Activated T-cell treated with anti-CD3 and anti-CD28 coated beads for 48 hours (primary cell): ENCODE measurements around the gene ARID1A.

Experiments used
- DNase-seq: peaks from one replicate; pipeline ENCODE4 v3.0.0-alpha.2; 2020; ENCODE audit warnings: low read depth

ARID1A gene

GRCh38 chr1:26728645-26729044, 32.8 kb downstream of the ARID1A start:
- no peak for DNase-seq

GRCh38 chr1:26729633-26730032, 33.8 kb downstream of the ARID1A start:
- no peak for DNase-seq

GRCh38 chr1:26730695-26731094, 34.9 kb downstream of the ARID1A start:
- no peak for DNase-seq

- no peak for DNase-seq
These were observed 35.6 kb downstream of the ARID1A start for GRCh38 chr1:26731233-26731902.

DNA sequence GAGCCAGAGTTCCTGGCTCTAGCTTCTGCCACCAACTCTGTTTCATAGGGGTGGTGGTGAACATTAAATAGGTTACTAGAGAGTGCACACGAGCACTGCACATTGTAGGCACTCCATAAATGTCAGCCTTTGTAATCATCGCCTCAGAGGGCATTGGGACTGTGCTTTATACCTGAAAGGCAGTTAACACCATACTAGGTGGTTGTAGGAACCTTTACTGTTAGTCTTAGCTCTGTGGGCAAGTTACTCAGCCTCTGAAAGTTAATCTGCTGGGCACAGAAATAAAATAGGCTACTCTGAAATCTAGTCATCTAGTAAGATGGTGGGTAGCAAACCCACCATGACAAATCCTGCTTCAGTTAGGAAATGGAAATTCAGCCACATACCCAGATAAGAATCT, 37.6 kb downstream of the ARID1A start:
- DNase-seq = no peak

GRCh38 chr1:26733982-26734381, 38.2 kb downstream of the ARID1A start:
- no peak for DNase-seq

DNA sequence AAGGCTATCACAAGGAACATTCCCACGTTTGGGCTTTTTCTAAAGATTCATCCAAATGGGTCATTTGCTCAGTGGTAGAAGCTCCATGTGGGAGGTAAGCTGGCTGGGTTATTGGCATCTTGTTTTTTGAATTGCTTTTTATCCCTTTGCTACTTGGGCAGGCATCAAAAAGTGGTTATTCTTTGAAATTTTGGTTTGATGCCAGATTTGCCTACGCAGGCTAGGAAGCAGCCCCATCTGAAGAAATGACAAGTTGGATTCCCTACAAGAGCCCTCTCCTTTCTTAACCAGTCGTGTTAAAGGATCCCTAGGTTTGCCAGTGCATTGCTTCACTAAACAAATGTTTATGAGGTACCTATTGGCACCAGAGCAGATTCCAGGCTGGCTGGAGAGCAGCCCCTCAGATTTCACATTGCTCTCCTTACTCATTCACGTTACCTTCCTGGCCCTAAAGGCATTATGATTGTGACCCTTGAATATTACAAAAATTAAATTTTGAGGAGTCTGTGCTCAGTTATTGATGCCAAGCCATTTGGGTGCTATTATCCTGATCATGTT, 38.8 kb downstream of the ARID1A start:
- no peak for DNase-seq

DNA sequence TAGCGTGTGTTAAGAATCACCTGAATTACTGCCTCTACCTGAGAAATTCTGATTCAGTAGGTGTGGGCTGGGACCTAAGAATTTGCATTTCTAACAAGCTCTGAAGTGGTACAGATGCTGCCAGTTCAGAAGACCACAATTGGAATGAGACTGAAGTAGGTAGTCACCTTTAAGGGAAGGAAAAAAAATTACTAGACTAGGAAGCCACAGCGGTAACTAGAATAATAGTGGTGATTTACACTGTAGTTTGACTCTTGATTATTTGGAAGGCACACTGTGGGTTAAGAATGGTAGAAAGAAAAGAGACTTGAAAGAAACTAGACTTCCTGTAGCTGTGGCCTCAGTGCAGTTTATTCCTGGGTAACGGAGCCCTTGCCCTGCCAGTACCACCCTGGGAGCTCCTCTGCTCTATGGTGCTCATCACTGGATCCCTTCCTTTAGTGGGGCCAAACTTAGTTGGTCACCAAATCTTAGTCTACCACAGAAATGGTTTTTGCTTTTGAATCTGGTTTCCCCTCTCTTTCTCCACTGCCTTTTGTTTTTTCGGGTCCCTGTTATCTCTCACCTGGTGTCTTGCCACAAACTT, 43.6 kb downstream of the ARID1A start:
- DNase-seq = no peak

DNA sequence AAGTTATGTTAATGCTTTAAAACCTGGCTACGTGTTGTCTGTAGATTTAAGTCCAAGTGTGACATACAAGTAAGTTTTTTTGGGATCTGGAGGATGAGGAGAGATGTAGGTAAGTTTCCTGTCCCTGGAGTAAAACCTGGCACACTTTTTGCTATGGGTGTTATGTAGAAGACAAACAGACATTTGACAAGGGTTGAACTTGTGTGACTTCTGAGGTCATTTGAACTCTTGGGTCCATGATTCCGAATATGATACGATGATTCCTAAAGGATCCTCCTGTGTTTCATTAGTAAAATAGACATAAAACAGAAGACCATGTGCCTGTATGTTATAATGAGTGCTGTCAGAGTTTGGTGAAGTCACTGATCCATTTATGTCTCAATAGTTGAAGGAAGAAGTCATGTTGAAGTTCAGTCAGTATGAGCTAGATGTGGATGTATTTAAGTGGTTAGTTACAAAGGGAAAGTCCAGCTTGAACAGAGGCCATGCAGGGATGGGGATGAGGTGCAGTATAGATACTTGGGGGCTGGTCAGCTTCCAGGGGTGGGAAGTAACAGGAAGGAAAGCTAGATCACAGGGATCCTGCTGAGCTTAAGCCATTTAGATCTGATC, 44.3 kb downstream of the ARID1A start:
- DNase-seq = no peak

- DNase-seq = no peak
These were observed 45.1 kb downstream of the ARID1A start for GRCh38 chr1:26740952-26741351.

DNA sequence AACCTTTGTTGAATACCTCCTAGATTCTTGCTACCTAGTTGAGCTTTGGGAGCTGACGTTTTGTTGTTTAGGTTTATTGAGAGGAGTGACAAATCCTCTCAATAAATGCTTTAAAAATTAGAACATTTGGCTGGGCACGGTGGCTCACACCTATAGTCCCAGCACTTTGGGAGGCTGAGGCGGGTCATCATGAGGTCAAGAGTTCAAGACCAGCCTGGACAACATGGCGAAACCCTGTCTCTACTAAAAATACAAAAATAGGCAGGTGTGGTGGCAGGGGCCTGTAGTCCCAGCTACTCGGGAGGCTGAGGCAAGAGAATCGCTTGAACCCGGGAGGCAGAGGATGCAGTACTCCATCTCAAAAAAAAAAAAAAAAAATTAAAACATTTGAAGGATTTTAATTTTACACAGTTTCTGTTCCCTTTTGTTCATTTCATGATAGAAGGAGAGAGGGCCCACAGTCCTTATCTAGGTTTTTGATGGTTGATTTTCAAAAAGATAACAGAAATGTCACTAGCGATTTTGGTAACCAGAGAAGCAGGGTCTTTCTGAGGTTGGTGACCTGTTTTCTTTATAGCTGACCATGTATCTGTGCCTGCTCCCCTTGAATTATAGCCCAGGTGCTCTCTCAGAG, 47.7 kb downstream of the ARID1A start:
- DNase-seq = no peak

DNA sequence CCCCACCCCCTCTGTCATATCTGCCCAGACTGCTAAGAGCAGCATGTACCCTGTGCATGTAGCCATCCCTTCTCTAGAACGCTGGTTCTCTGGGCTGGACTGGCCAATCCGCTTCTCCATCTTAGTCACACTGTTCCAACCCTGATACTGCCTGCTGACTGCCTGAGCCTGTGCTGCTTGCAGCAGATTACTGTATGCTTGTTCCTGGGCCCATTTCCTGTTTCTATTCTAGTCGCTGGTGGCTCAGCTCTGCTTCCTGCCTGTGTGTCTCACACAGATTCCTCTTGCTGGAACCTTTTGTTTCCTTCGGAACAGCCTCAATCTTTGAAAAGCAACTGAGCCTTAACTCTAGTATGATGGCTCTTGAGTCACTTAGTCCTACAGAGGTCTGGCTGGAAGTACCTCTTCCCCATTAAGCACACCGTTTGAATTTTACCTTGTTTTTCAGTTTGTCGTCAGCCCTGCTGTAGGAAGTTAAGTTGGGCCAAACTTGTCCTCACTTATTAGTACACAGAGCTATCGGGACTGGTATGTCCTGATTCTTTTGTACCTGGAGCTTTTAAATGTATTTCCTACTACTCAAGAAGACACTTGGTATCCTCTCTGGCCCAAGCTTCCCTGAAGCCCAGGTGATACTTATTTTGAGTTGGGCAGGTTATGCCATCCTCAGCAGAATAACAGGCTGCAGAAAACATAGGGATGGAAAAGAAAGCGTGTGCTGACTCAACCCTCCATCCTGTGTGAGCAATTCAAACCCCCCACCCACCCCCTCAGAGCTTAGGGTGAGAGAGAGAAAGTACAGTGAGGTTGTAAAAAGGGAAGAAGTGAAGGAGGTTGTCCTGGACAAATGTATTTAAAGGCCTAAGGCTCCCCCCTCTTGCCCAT, 48.5 kb downstream of the ARID1A start:
- DNase-seq = peak; percentile 71

DNA sequence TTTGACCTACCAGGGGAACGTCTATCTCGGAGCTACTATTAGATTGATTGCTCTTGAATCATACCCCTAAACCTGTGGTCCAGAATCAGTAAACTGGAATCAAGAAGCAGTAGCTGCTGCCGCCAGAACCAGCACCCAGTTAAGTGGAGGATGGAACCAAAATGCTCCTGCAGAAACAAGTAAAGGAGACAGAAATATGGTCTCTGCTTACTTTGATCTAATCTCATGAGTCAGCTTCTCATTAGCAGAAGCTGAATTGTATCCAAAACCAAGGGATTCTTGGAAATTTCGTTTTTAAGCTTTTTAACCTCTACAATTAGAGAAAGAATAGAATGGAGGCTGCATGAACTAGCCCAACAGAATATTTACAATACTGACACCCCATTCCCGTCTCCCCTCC, 49.4 kb downstream of the ARID1A start:
- DNase-seq = no peak

DNA sequence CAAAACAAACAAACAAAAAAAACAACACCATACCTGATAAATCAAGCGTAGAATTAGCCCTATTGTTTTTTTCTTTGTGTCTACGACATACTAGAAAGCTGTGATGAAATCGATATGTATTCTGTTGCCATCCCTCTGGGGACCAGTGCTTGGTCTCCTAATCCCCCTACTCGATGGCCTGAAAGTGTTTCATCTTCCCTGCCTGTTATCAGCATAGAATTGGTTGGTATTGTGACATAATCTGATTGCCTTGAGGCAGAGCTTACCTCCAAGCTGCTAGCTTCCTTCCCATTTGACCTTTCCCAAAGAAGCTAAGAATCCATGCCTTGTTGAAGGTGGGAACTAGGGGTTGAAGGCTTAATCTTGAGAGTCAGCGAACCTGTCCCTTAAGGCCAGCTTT, 51.2 kb downstream of the ARID1A start:
- DNase-seq = no peak

GRCh38 chr1:26748351-26748750, 52.5 kb downstream of the ARID1A start:
- no peak for DNase-seq

DNA sequence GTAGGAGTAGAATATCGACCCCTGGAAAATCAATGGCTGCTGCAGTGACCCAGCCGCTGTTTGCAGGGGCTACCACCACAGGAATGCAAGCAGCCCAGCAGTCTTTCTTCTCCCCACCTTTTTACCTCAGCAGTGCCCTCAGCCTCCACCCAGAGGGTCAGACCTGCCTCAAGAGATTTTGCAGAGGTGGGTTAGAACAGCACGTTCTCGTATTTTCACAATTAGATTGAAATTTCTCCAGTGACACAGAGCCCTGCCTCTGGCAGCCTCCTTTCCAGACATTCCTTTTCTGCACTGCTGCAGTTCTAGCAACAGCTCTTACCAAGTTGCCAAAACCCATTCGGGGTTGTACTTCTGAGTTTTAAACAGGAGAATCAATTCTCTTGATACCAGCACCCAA, 53.6 kb downstream of the ARID1A start:
- no peak for DNase-seq

GRCh38 chr1:26750428-26750827, 54.6 kb downstream of the ARID1A start:
- DNase-seq = no peak

DNA sequence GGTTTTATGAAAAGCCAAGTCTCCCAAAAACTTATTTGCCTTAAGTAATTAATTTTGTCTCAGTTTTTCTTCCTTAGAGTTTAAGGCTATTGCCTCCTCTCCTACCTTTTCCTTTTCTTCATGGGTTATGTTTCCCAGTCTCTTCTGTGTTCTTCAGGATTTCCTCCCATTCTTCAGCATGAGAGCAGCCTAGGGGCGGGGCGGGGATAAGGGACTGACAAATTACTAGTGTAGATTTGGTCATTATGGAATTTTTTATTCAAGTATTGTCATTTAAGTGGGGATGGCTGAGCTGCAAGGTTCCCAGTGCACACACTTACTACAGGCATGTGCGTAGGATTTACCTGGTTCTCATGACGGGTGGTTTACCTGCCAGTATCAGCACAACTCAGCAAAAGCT, 56.7 kb downstream of the ARID1A start:
- no peak for DNase-seq

- no peak for DNase-seq
These were observed 58.5 kb downstream of the ARID1A start for GRCh38 chr1:26754086-26754874.

DNA sequence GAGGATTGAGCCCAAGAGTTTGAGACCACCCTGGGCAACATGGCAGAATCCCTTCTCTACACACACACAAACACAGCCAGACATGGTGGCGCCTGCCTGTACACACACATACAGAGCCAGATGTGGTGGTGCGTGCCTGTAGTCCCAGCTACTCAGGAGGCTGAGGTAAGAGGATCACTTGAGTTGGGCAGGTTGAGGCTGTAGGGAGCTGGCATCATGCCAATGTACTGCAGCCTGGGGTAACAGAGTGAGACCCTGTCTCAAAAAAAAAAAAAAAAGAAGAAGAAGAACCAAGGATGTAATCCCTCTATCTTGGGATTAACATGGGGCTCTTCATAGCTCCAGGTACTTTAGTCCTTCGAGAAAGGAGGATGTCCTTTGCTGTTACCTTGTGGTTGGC, 62.5 kb downstream of the ARID1A start:
- no peak for DNase-seq

GRCh38 chr1:26759531-26759930, 63.7 kb downstream of the ARID1A start:
- DNase-seq = no peak
